ENCODE measurements around the gene MAN1A2. TPM values are rescaled to one million over a fixed set of nuclear protein-coding genes. Genes with fewer than 3 reads are reported as not detected.
"Not testable (repeated sequence)": the region's sequence is repeated elsewhere in the genome, so short reads cannot be mapped to it uniquely, and the experiment has no call there.

Gene MAN1A2
- total RNA-seq, 2 donors from 2014 or later, result 36.3 TPM

GRCh38 chr1:117458410-117458809 is 91.2 kb downstream of the MAN1A2 start:
- intact Hi-C loops (cut with DNase I); ATAC-seq; DNase-seq: not testable (repeated sequence)

- intact Hi-C loops (cut with DNase I), result no loop called here
- ATAC-seq, result no peak
- no peak for DNase-seq
Measured at GRCh38 chr1:117466761-117467160, 99.5 kb downstream of the MAN1A2 start.

- DNase-seq (no peak), ATAC-seq (no peak)
- intact Hi-C loops (cut with DNase I), result no loop called here
Measured at GRCh38 chr1:117467336-117467735, 100.1 kb downstream of the MAN1A2 start.

- intact Hi-C loops (cut with DNase I), result no loop called here
- DNase-seq (no peak), ATAC-seq (no peak)
Measured at GRCh38 chr1:117473063-117473462, 105.8 kb downstream of the MAN1A2 start.

GRCh38 chr1:117475495-117475894 is 108.2 kb downstream of the MAN1A2 start:
- ATAC-seq; intact Hi-C loops (cut with DNase I); DNase-seq: not testable (repeated sequence)

- intact Hi-C loops (cut with DNase I), result no loop called here
- no peak for ATAC-seq
Measured at GRCh38 chr1:117479086-117479485, 111.8 kb downstream of the MAN1A2 start.

GRCh38 chr1:117481410-117481809 is 114.2 kb downstream of the MAN1A2 start:
- intact Hi-C loops (cut with DNase I), result no loop called here
- no peak for ATAC-seq
- DNase-seq, result no peak

More at GRCh38 chr1:117479086-117479485, 111.8 kb downstream of the MAN1A2 start:
- DNase-seq, result no peak

GRCh38 chr1:117493906-117494305 is 126.7 kb downstream of the MAN1A2 start:
- DNase-seq (no peak), ATAC-seq (no peak)
- intact Hi-C loops (cut with DNase I), result no loop called here

- intact Hi-C loops (cut with DNase I), result no loop called here
- ATAC-seq (no peak), DNase-seq (no peak)
Measured at GRCh38 chr1:117495068-117495467, 127.8 kb downstream of the MAN1A2 start.

- intact Hi-C loops (cut with DNase I), result no loop called here
- DNase-seq (no peak), ATAC-seq (no peak)
Measured at GRCh38 chr1:117499071-117499470, 131.8 kb downstream of the MAN1A2 start.

GRCh38 chr1:117500584-117500983 is 133.3 kb downstream of the MAN1A2 start:
- no peak for DNase-seq
- intact Hi-C loops (cut with DNase I), result no loop called here
- no peak for ATAC-seq

GRCh38 chr1:117501281-117501680 is 134.0 kb downstream of the MAN1A2 start:
- intact Hi-C loops (cut with DNase I), result no loop called here
- ATAC-seq (no peak), DNase-seq (no peak)

GRCh38 chr1:117511273-117511672 is 144.0 kb downstream of the MAN1A2 start:
- ATAC-seq, result no peak
- intact Hi-C loops (cut with DNase I), result loop anchor here (5.0 kb wide), 2 partner anchors 246 to 386 kb away; no protein-coding TSS in a partner anchor
- no peak for DNase-seq

- intact Hi-C loops (cut with DNase I), result loop anchor here (5.0 kb wide), 2 partner anchors 244 to 384 kb away; no protein-coding TSS in a partner anchor
- no peak for DNase-seq
- peak in 1 of 2 donors; percentile 50 for ATAC-seq
Measured at GRCh38 chr1:117512728-117513321, 145.6 kb downstream of the MAN1A2 start.

GRCh38 chr1:117523111-117523510 is 155.9 kb downstream of the MAN1A2 start:
- DNase-seq (no peak), ATAC-seq (no peak)
- intact Hi-C loops (cut with DNase I), result loop anchor here in 1 of 2 donors (5.0 kb wide), 1 partner anchor 239 kb away; no protein-coding TSS in a partner anchor

GRCh38 chr1:117527074-117527473 is 159.8 kb downstream of the MAN1A2 start:
- DNase-seq (no peak), ATAC-seq (no peak)
- intact Hi-C loops (cut with DNase I), result no loop called here

- intact Hi-C loops (cut with DNase I), result no loop called here
- DNase-seq (no peak), ATAC-seq (peak in 1 of 2 donors; percentile 79)
Measured at GRCh38 chr1:117527566-117528102, 160.4 kb downstream of the MAN1A2 start.

- DNase-seq, result no peak
- intact Hi-C loops (cut with DNase I), result loop anchor here (5.0 to 10.0 kb wide), 2 partner anchors 223 to 365 kb away; no protein-coding TSS in a partner anchor
- ATAC-seq, result no peak
Measured at GRCh38 chr1:117529683-117530082, 162.4 kb downstream of the MAN1A2 start.

- no peak for DNase-seq
- intact Hi-C loops (cut with DNase I), result loop anchor here (5.0 to 10.0 kb wide), 2 partner anchors 221 to 364 kb away; no protein-coding TSS in a partner anchor
- ATAC-seq, result no peak
Measured at GRCh38 chr1:117531222-117531621, 164.0 kb downstream of the MAN1A2 start.

GRCh38 chr1:117534995-117535467 is 167.8 kb downstream of the MAN1A2 start:
- no peak for DNase-seq
- intact Hi-C loops (cut with DNase I), result loop anchor here (2.0 to 10.0 kb wide), 3 partner anchors 217 to 360 kb away; no protein-coding TSS in a partner anchor
- peak; percentile 92 to 93 for ATAC-seq
